ENCODE data around the gene PTGES3. TPM values are rescaled to one million over a fixed set of nuclear protein-coding genes. Genes with fewer than 3 reads are reported as not detected.
A peak's percentile ranks its signal among the peaks of the same experiment; 100 is the strongest.

Gene PTGES3
- total and polyA plus RNA-seq, 3 experiments from 2014 or later, result 242 to 437 (median 431) TPM

DNA sequence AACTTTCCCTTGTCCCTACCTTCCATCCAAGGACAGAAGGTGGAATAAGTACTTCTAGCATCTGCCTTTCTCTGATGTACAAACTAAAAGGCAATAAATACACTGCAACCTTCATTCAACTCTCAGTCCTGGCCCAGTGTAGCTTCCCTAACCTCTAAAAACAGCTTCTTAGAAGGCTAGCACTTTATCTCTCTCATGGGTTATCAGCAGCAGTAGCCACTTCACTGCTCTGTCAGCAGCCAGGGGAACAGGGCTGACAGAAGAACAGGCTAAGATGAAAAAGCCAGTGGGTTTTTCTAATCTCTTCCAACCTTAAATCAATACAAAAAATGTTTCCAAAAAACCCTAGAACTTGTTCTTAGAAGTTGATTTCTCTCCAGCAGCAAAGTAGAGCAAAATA, 71.2 kb downstream of the PTGES3 start:
- no peaks in the 10 kb centered on the region for H3K9me3 ChIP-seq (ENCODE audit: low read length)
- peaks cover 5% of the 10 kb centered on the region for H3K4me1 ChIP-seq (ENCODE audit: insufficient read depth, low read length)
- ChIA-PET POLR2A (no interaction called here), CTCF (interaction anchor here (0.9 kb wide), 1 partner anchor 20 kb away, joined by 4 read pairs; no protein-coding TSS in a partner anchor)
- no peaks in the 10 kb centered on the region for H3K27me3 ChIP-seq (ENCODE audit: insufficient read depth, low read length, poor library complexity, severe bottlenecking)
- H3K4me3 ChIP-seq (ENCODE audit: low read length), result no peak overlapping the region
- peaks cover 64% of the 10 kb centered on the region for H3K36me3 ChIP-seq (ENCODE audit: insufficient read depth, low read length)
- no peak for DNase-seq
- peaks cover 4 to 90% (median 28%) of the 10 kb centered on the region in 3 donors for H3K36me3 Mint-ChIP-seq
- H3K9me3 Mint-ChIP-seq, result no peaks in the 10 kb centered on the region
- no peak overlapping the region for H3K4me3 Mint-ChIP-seq
- no peaks in the 10 kb centered on the region for H3K27me3 Mint-ChIP-seq
- H3K27ac ChIP-seq (ENCODE audit: low read depth, low read length), result no peak overlapping the region
- peak overlapping the region in 3 of 8 donors; percentile 21 to 78 (median 74) for H3K27ac Mint-ChIP-seq
- H3K4me1 Mint-ChIP-seq, result peaks cover 25 to 42% (median 34%) of the 10 kb centered on the region in 3 donors

GRCh38 chr12:56616244-56616643, 71.8 kb downstream of the PTGES3 start:
- ChIA-PET POLR2A (no interaction called here), CTCF (interaction anchor here (0.9 kb wide), 1 partner anchor 20 kb away, joined by 4 read pairs; no protein-coding TSS in a partner anchor)
- H3K27ac ChIP-seq (ENCODE audit: low read depth, low read length), result no peak overlapping the region
- peaks cover 5% of the 10 kb centered on the region for H3K4me1 ChIP-seq (ENCODE audit: insufficient read depth, low read length)
- Mint-ChIP-seq H3K27me3 (no peaks in the 10 kb centered on the region), H3K27ac (peak overlapping the region in 4 of 8 donors; percentile 35 to 56 (median 52)), H3K36me3 (peaks cover 7 to 93% (median 34%) of the 10 kb centered on the region in 3 donors), H3K4me1 (peaks cover 24 to 37% (median 33%) of the 10 kb centered on the region in 3 donors), H3K4me3 (no peak overlapping the region), H3K9me3 (no peaks in the 10 kb centered on the region)
- H3K27me3 ChIP-seq (ENCODE audit: insufficient read depth, low read length, poor library complexity, severe bottlenecking), result no peaks in the 10 kb centered on the region
- no peak for DNase-seq
- H3K36me3 ChIP-seq (ENCODE audit: insufficient read depth, low read length), result peaks cover 68% of the 10 kb centered on the region
- no peaks in the 10 kb centered on the region for H3K9me3 ChIP-seq (ENCODE audit: low read length)
- no peak overlapping the region for H3K4me3 ChIP-seq (ENCODE audit: low read length)

- Mint-ChIP-seq H3K9me3 (no peaks in the 10 kb centered on the region), H3K27me3 (no peaks in the 10 kb centered on the region), H3K4me3 (no peak overlapping the region), H3K27ac (peak overlapping the region in 4 of 8 donors; percentile 26 to 78 (median 42)), H3K4me1 (peaks cover 14 to 23% (median 19%) of the 10 kb centered on the region in 3 donors), H3K36me3 (peaks cover 14 to 93% (median 38%) of the 10 kb centered on the region in 3 donors)
- Histone ChIP-seq H3K36me3 (ENCODE audit: insufficient read depth, low read length) (peaks cover 77% of the 10 kb centered on the region), H3K9me3 (ENCODE audit: low read length) (no peaks in the 10 kb centered on the region), H3K4me3 (ENCODE audit: low read length) (no peak overlapping the region), H3K27ac (ENCODE audit: low read depth, low read length) (no peak overlapping the region), H3K27me3 (ENCODE audit: insufficient read depth, low read length, poor library complexity, severe bottlenecking) (no peaks in the 10 kb centered on the region), H3K4me1 (ENCODE audit: insufficient read depth, low read length) (peaks cover 2% of the 10 kb centered on the region)
- POLR2A ChIA-PET, result interaction anchor here (0.6 kb wide), 1 partner anchor 497 kb away, joined by 5 read pairs; no protein-coding TSS in a partner anchor
- no peak for DNase-seq
- CTCF ChIA-PET, result interaction anchor here (1.4 to 2.2 kb wide), 2 partner anchors 14 to 22 kb away, joined by 5 to 7 read pairs; no protein-coding TSS in a partner anchor
These were observed 73.5 kb downstream of the PTGES3 start for GRCh38 chr12:56614627-56615026.

Other genes starting within 250 kb of the PTGES3 start
- 10 to 100 TPM; 61.9 to 64.1 TPM for gene TIMELESS, start 238.9 kb downstream of the PTGES3 start, total RNA-seq
- gene TIMELESS, start 238.9 kb downstream of the PTGES3 start, polyA plus RNA-seq, result 3.9 TPM
- not detected for gene MIP, start 233.6 kb downstream of the PTGES3 start, total RNA-seq
- gene MIP, start 233.6 kb downstream of the PTGES3 start, polyA plus RNA-seq, result 0.07 TPM
- 1 to 10 TPM; 3.7 to 3.9 TPM for gene SPRYD4, start 219.7 kb downstream of the PTGES3 start, total RNA-seq
- 1.1 TPM for gene SPRYD4, start 219.7 kb downstream of the PTGES3 start, polyA plus RNA-seq
- 1 to 10 TPM; 2.3 to 2.5 TPM for gene GLS2, start 200.1 kb downstream of the PTGES3 start, total RNA-seq
- 3.2 TPM for gene GLS2, start 200.1 kb downstream of the PTGES3 start, polyA plus RNA-seq
- 1 to 10 TPM; 3.5 to 4.7 TPM for gene RBMS2, start 166.5 kb downstream of the PTGES3 start, total RNA-seq
- gene RBMS2, start 166.5 kb downstream of the PTGES3 start, polyA plus RNA-seq, result 1.4 TPM
- 10 to 100 TPM; 87.3 to 89.1 TPM for gene BAZ2A, start 58.0 kb downstream of the PTGES3 start, total RNA-seq
- 36.4 TPM for gene BAZ2A, start 58.0 kb downstream of the PTGES3 start, polyA plus RNA-seq
- gene ATP5F1B, start 42.3 kb downstream of the PTGES3 start, total RNA-seq, result 100 to 1,000 TPM; 925 to 960 TPM
- gene ATP5F1B, start 42.3 kb downstream of the PTGES3 start, polyA plus RNA-seq, result 828 TPM
- gene NACA, start 37.0 kb upstream of the PTGES3 start, total RNA-seq, result 1,000 to 10,000 TPM in 1 of 2 experiments, 100 to 1,000 TPM in 1; 957 to 1,017 TPM
- 1,079 TPM for gene NACA, start 37.0 kb upstream of the PTGES3 start, polyA plus RNA-seq
- gene PRIM1, start 64.0 kb upstream of the PTGES3 start, total RNA-seq, result 10 to 100 TPM; 79.1 to 80.5 TPM
- gene PRIM1, start 64.0 kb upstream of the PTGES3 start, polyA plus RNA-seq, result 39.6 TPM
- 1 to 10 TPM; 1.5 to 1.9 TPM for gene HSD17B6, start 75.0 kb upstream of the PTGES3 start, total RNA-seq
- 0.56 TPM for gene HSD17B6, start 75.0 kb upstream of the PTGES3 start, polyA plus RNA-seq
- gene SDR9C7, start 246.1 kb upstream of the PTGES3 start, total RNA-seq, result not detected
- gene SDR9C7, start 246.1 kb upstream of the PTGES3 start, polyA plus RNA-seq, result not detected

Measured in CD8-positive, alpha-beta memory T cell (primary cell).